Activated CD4-positive, alpha-beta memory T cell treated with anti-CD3 and anti-CD28 coated beads for 36 hours (primary cell): ENCODE measurements around the gene RHOT2. TPM values are rescaled to one million over a fixed set of nuclear protein-coding genes. Genes with fewer than 3 reads are reported as not detected.

Experiments
- CTCF ChIA-PET: fragments of 350-600 bp; sonication (Branson Sonifier 250); formaldehyde crosslinking; loops from one replicate; lab custom pipeline; 2021; ENCODE audit warnings: antibody characterized with exemption, inconsistent platforms; lab: Charles Lee
- POLR2A ChIA-PET: fragments of 350-600 bp; sonication (Branson Sonifier 250); formaldehyde crosslinking; loops from one replicate; lab custom pipeline; 2021; ENCODE audit warnings: antibody characterized with exemption; lab: Charles Lee
- DNase-seq: peaks from one replicate; pipeline ENCODE4 v3.0.0-alpha.2; 2020
- H3K27ac Mint-ChIP-seq: one replicate; pipeline ENCODE4 v1.8.0; 2021; ENCODE audit warnings: mixed read lengths
- H3K27me3 Mint-ChIP-seq: one replicate; pipeline ENCODE4 v1.8.0; 2021; ENCODE audit warnings: mixed read lengths
- H3K36me3 Mint-ChIP-seq: one replicate; pipeline ENCODE4 v1.8.0; 2021; ENCODE audit warnings: mixed read lengths
- H3K4me1 Mint-ChIP-seq: one replicate; pipeline ENCODE4 v1.8.0; 2021; ENCODE audit warnings: low read depth, mixed read lengths
- H3K4me3 Mint-ChIP-seq: one replicate; pipeline ENCODE4 v1.8.0; 2021; ENCODE audit warnings: mild to moderate bottlenecking, mixed read lengths
- H3K9me3 Mint-ChIP-seq: one replicate; pipeline ENCODE4 v1.8.0; 2021; ENCODE audit warnings: mixed read lengths
- intact Hi-C: fragments of 100-400 bp; cut with micrococcal nuclease; formaldehyde crosslinking; loops from one replicate; pipeline ENCODE4 v1.15.1; 2023
- total RNA-seq, 2 experiments: library from RNA; stranded (reverse); gene quantifications; one replicate each; pipeline ENCODE4 v1.2.3, GENCODE V29; 2021

RHOT2 gene
- total RNA-seq, 2 experiments from 2014 or later, result 112 to 128 TPM

DNA sequence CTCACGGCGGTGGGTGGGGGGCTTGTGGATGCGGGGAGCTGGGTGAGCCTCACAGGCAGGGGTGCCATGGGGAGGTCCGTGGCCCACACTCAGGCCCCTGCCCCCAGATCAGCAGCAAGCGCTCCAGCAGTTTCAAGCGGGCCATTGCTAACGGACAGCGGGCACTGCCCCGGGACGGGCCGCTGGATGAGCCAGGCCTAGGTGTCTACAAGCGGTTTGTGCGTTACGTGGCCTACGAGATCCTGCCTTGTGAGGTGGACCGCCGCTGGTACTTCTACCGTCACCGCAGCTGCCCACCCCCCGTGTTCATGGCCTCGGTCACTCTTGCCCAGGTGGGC, 8.6 kb downstream of the RHOT2 start:
- Mint-ChIP-seq H3K4me3 (no peak overlapping the region), H3K4me1 (peaks cover 20% of the 10 kb centered on the region), H3K27ac (no peak overlapping the region), H3K36me3 (peaks cover 8% of the 10 kb centered on the region), H3K9me3 (no peaks in the 10 kb centered on the region), H3K27me3 (no peaks in the 10 kb centered on the region)
- ChIA-PET POLR2A (interaction anchor here (1.3 kb wide), 1 partner anchor 88 kb away, joined by 3 read pairs; no protein-coding TSS in a partner anchor), CTCF (interaction anchor here (1.1 kb wide), 1 partner anchor 10 kb away, joined by 3 read pairs; no protein-coding TSS in a partner anchor)
- DNase-seq, result no peak
- intact Hi-C loops, result no loop called here

DNA sequence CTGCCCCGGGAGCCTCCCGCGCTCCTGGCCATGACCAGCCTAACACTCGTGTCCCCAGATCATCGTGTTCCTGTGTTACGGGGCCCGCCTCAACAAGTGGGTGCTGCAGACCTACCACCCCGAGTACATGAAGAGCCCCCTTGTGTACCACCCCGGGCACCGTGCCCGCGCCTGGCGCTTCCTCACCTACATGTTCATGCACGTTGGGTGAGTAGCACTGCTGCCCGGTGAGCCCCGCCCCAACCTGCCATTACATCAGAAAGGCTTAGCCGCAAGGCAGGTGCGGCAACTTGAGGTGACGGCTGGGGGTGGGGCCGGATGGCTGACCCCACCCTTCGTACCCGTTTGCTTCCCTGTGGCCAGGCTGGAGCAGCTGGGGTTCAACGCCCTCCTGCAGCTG, 9.0 kb downstream of the RHOT2 start:
- Mint-ChIP-seq H3K9me3 (no peaks in the 10 kb centered on the region), H3K36me3 (peaks cover 11% of the 10 kb centered on the region), H3K27me3 (no peaks in the 10 kb centered on the region), H3K4me3 (no peak overlapping the region), H3K4me1 (peaks cover 24% of the 10 kb centered on the region), H3K27ac (no peak overlapping the region)
- intact Hi-C loops, result no loop called here
- DNase-seq, result no peak
- ChIA-PET POLR2A (no interaction called here), CTCF (interaction anchor here (1.1 kb wide), 1 partner anchor 9 kb away, joined by 3 read pairs; no protein-coding TSS in a partner anchor)

GRCh38 chr16:677316-678190, 9.6 kb downstream of the RHOT2 start:
- Mint-ChIP-seq H3K4me3 (no peak overlapping the region), H3K27ac (no peak overlapping the region), H3K36me3 (peaks cover 16% of the 10 kb centered on the region), H3K4me1 (peaks cover 31% of the 10 kb centered on the region), H3K9me3 (no peaks in the 10 kb centered on the region), H3K27me3 (no peaks in the 10 kb centered on the region)
- POLR2A ChIA-PET, result no interaction called here
- DNase-seq, result no peak
- CTCF ChIA-PET, result no interaction called here
- intact Hi-C loops, result no loop called here

GRCh38 chr16:678209-678857, 10.4 kb downstream of the RHOT2 start:
- H3K27me3 Mint-ChIP-seq, result no peaks in the 10 kb centered on the region
- peaks cover 15% of the 10 kb centered on the region for H3K36me3 Mint-ChIP-seq
- no peak overlapping the region for H3K27ac Mint-ChIP-seq
- no peak overlapping the region for H3K4me3 Mint-ChIP-seq
- DNase-seq, result no peak
- POLR2A ChIA-PET, result no interaction called here
- intact Hi-C loops, result no loop called here
- CTCF ChIA-PET, result no interaction called here
- peaks cover 37% of the 10 kb centered on the region for H3K4me1 Mint-ChIP-seq
- H3K9me3 Mint-ChIP-seq, result no peaks in the 10 kb centered on the region

GRCh38 chr16:678858-679813, 11.2 kb downstream of the RHOT2 start:
- Mint-ChIP-seq H3K36me3 (peaks cover 16% of the 10 kb centered on the region), H3K27ac (peak overlapping the region; percentile 57), H3K4me1 (peaks cover 37% of the 10 kb centered on the region), H3K9me3 (no peaks in the 10 kb centered on the region), H3K27me3 (no peaks in the 10 kb centered on the region), H3K4me3 (peak overlapping the region; percentile 68)
- ChIA-PET CTCF (interaction anchor here (1.1 kb wide), 1 partner anchor 37 kb away, joined by 3 read pairs; no protein-coding TSS in a partner anchor), POLR2A (interaction anchor here (1.7 to 2.2 kb wide), 2 partner anchors 16 to 31 kb away, joined by 5 to 8 read pairs; no protein-coding TSS in a partner anchor)
- intact Hi-C loops, result no loop called here
- peak; percentile 65 for DNase-seq

DNA sequence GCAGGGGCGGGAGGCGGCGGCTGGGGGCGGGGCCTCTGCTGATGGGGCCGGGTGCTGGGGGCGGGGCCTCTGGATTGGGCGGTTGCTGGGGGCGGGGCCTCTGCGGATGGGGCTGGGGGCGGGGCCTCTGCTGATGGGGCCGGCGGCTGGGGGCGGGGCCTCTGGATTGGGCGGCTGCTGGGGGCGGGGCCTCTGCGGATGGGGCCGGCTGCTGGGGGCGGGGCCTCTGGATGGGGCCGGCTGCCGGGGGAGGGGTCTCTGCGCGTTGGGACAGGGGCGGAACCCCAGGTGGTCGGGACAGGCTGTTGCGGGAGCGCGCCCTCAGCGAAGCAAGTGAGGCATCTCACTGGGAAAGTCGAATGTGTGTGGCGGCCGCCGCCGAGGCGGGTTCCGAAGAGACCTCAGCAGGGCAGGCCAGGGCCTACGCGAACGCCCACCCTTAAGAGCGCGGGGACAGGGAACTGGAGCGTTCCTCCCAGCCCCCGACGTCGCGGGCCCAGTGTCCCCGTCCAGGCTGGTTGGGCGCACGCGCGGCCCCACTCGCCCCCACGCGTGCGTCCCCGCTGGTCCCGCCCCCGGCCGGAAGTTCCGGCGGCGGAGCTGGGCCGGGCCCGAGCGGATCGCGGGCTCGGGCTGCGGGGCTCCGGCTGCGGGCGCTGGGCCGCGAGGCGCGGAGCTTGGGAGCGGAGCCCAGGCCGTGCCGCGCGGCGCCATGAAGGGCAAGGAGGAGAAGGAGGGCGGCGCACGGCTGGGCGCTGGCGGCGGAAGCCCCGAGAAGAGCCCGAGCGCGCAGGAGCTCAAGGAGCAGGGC, 12.1 kb downstream of the RHOT2 start, which contains the start of gene STUB1:
TSS of gene STUB1 (plus strand) at position 597 of the 811 bp plus-strand sequence. CDS start at position 713, 116 bp downstream.
- Mint-ChIP-seq H3K36me3 (peaks cover 17% of the 10 kb centered on the region), H3K27ac (peak within 1 kb of the TSS; percentile 87), H3K4me1 (peaks cover 39% of the 10 kb centered on the region), H3K4me3 (peak within 1 kb of the TSS; percentile 82), H3K27me3 (no peaks in the 10 kb centered on the region), H3K9me3 (no peaks in the 10 kb centered on the region)
- peak; percentile 94 for DNase-seq
- intact Hi-C loops, result loop anchor here (5.0 kb wide), 1 partner anchor 93 kb away; no protein-coding TSS in a partner anchor
- ChIA-PET POLR2A (interaction anchor here (0.8 to 2.2 kb wide), 5 partner anchors 10 to 49 kb away, joined by 3 to 12 read pairs (median 5); partner anchors contain the start of gene WDR24), CTCF (interaction anchor here (0.5 to 1.6 kb wide), 5 partner anchors 12 to 323 kb away, joined by 3 to 6 read pairs (median 4); partner anchors contain the start of gene RHOT2)

DNA sequence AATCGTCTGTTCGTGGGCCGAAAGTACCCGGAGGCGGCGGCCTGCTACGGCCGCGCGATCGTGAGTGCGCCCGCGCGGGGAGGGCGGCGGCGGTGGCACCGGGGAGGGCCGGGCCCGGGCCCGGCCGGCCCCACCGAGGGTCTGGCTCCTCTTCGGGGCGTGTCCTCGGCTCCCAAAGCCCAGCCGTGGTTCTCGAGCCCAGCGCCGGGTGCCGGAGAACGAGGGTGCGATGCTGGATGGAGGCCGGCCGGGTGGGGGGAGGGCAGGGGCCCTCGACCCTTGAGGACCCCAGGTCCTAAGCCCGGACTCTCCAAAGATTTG, 12.7 kb downstream of the RHOT2 start:
- Mint-ChIP-seq H3K27me3 (no peaks in the 10 kb centered on the region), H3K4me3 (peak overlapping the region; percentile 82), H3K9me3 (no peaks in the 10 kb centered on the region), H3K27ac (no peak overlapping the region), H3K4me1 (peaks cover 35% of the 10 kb centered on the region), H3K36me3 (peaks cover 17% of the 10 kb centered on the region)
- DNase-seq, result no peak
- POLR2A ChIA-PET, result interaction anchor here (0.8 to 2.2 kb wide), 5 partner anchors 9 to 48 kb away, joined by 3 to 12 read pairs (median 5); partner anchors contain the start of gene WDR24
- CTCF ChIA-PET, result interaction anchor here (0.5 to 1.6 kb wide), 6 partner anchors 13 to 323 kb away, joined by 3 to 6 read pairs (median 4); partner anchors contain the start of gene RHOT2
- intact Hi-C loops, result loop anchor here (5.0 kb wide), 1 partner anchor 93 kb away; no protein-coding TSS in a partner anchor

DNA sequence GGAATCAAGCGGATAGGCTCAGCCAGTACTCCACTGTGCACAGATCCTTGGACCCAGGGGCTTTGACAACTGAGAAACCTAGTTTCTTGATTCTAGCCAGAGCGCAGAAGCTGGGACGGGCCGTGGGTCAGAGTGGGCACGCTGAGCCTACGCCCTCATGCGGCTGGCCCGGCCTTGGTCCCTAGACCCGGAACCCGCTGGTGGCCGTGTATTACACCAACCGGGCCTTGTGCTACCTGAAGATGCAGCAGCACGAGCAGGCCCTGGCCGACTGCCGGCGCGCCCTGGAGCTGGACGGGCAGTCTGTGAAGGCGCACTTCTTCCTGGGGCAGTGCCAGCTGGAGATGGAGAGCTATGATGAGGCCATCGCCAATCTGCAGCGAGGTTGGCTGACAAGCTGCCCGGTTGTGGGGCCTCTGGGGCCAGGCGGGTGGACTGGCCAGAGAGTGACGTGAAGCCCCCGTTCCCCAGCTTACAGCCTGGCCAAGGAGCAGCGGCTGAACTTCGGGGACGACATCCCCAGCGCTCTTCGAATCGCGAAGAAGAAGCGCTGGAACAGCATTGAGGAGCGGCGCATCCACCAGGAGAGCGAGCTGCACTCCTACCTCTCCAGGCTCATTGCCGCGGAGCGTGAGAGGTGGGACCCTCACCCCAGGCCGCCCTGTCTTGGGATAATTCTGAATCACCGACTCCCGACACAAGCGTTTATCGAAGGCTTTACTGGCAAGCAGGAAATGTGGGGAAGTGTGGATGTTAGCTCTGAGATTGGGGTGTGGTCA, 13.2 kb downstream of the RHOT2 start:
- peak; percentile 46 for DNase-seq
- Mint-ChIP-seq H3K4me1 (peaks cover 38% of the 10 kb centered on the region), H3K9me3 (no peaks in the 10 kb centered on the region), H3K4me3 (peak overlapping the region; percentile 82), H3K27me3 (no peaks in the 10 kb centered on the region), H3K36me3 (peaks cover 19% of the 10 kb centered on the region), H3K27ac (peak overlapping the region; percentile 51)
- POLR2A ChIA-PET, result interaction anchor here (0.7 to 2.2 kb wide), 6 partner anchors 9 to 47 kb away, joined by 3 to 12 read pairs (median 4); partner anchors contain the start of gene WDR24
- CTCF ChIA-PET, result interaction anchor here (0.5 to 1.6 kb wide), 6 partner anchors 13 to 322 kb away, joined by 3 to 6 read pairs (median 4); partner anchors contain the start of gene RHOT2
- intact Hi-C loops, result loop anchor here (5.0 kb wide), 1 partner anchor 94 kb away; no protein-coding TSS in a partner anchor

- POLR2A ChIA-PET, result interaction anchor here (0.7 to 1.8 kb wide), 2 partner anchors 8 to 13 kb away, joined by 3 to 12 read pairs; partner anchors contain the start of gene WDR24
- peaks cover 35% of the 10 kb centered on the region for H3K4me1 Mint-ChIP-seq
- DNase-seq, result no peak
- CTCF ChIA-PET, result interaction anchor here (0.6 to 1.6 kb wide), 4 partner anchors 30 to 102 kb away, joined by 3 to 4 read pairs (median 4); no protein-coding TSS in a partner anchor
- no peaks in the 10 kb centered on the region for H3K27me3 Mint-ChIP-seq
- no peaks in the 10 kb centered on the region for H3K9me3 Mint-ChIP-seq
- H3K27ac Mint-ChIP-seq, result peak overlapping the region; percentile 51
- H3K36me3 Mint-ChIP-seq, result peaks cover 19% of the 10 kb centered on the region
- intact Hi-C loops, result loop anchor here (5.0 kb wide), 1 partner anchor 95 kb away; no protein-coding TSS in a partner anchor
- peak overlapping the region; percentile 82 for H3K4me3 Mint-ChIP-seq
These were observed 14.0 kb downstream of the RHOT2 start for GRCh38 chr16:681746-682427.
